SH-SY5Y (cell line): ENCODE data around the gene ADAMTSL3.

Experiments used
- GATA2 ChIP-seq: IDR thresholded peaks from 2 replicates; pipeline ENCODE4 v1.6.1; 2011; ENCODE audit warnings: mild to moderate bottlenecking, low read depth, low read length
- GATA3 ChIP-seq: IDR thresholded peaks from 2 replicates; pipeline ENCODE4 v1.6.1; 2011; ENCODE audit warnings: low read depth, mild to moderate bottlenecking, low read length, moderate library complexity

DNA sequence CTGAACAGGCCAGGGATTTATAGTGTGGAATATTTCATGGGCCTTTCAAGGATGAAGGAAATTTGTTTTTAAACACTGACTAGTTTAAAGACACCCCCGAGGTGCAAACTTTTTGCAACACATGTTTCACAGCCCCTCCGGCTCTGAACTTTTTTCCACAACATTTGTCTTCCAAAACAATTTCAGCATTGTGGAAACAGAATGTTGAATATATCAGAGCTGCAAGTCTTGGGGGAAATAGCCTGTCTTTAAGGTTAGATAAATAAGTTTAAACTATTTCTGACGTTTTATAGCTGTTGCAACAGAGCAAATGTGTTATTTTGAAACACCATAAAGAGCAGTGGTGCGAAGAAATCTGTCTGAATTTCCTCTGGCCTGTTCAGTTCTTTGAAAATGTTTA is 352.5 kb downstream of the ADAMTSL3 start:
- no peak for TF ChIP-seq GATA3
- TF ChIP-seq GATA2 = no peak
